C4-2B (cell line): ENCODE data around the gene NLRC5.

Source experiments
- H3K27ac ChIP-seq: fragments of 450-650 bp; 2 replicates; pipeline ENCODE4 v1.5.1; 2017
- ZFX ChIP-seq: fragments of 450-650 bp; IDR thresholded peaks from 2 replicates; pipeline ENCODE4 v1.6.1; 2017
- TF ChIP-seq, protein P1 (sequence below): fragments of 450-650 bp; conservative IDR thresholded peaks from 2 replicates; pipeline ENCODE4 v1.5.1; 2017; ENCODE audit warnings: mild to moderate bottlenecking

The NLRC5 gene

DNA sequence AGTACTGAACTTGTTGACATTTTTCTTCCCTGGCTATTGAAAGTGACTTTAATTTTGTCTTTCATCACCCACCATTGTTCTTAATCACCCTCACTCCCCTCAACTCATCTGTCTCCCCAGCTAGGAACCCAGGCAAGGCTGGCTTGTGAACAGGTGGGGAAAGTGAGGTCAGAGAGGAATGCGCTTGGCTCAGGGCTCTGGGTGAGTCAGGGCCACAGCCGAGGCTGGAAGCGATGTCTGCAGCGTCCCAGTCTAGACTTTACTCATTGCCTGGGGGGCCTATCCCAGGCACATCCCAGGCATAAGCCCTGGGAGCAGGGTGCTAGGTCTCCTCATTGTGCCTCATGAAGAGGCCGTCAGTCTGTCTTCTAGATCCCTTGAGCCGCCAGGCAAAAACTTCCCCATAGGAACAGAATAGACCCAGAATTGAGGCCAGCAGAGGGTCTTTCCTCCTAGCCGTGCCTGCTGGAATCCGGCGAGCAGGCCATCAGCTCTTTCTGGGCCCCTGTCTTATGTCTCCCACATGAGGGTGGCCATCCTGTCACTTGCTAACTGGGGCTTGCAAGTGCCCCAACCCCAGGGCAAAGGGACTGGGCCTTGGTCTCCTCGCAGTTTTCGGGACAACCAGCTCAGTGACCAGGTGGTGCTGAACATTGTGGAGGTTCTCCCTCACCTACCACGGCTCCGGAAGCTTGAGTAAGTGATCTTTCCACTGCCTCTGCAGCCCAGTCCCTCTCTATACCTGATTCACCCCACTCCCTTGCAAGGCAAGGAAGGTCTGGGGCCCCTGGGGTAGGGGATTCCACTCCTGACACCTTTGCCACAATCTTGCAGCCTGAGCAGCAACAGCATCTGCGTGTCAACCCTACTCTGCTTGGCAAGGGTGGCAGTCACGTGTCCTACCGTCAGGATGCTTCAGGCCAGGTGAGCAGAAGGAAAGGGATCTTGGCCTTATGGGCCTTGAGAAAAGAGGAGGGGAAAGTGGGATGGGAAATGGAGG, 40.1 kb downstream of the NLRC5 start:
- H3K27ac ChIP-seq, result no peak overlapping the region
- TF ChIP-seq, protein P1, sequence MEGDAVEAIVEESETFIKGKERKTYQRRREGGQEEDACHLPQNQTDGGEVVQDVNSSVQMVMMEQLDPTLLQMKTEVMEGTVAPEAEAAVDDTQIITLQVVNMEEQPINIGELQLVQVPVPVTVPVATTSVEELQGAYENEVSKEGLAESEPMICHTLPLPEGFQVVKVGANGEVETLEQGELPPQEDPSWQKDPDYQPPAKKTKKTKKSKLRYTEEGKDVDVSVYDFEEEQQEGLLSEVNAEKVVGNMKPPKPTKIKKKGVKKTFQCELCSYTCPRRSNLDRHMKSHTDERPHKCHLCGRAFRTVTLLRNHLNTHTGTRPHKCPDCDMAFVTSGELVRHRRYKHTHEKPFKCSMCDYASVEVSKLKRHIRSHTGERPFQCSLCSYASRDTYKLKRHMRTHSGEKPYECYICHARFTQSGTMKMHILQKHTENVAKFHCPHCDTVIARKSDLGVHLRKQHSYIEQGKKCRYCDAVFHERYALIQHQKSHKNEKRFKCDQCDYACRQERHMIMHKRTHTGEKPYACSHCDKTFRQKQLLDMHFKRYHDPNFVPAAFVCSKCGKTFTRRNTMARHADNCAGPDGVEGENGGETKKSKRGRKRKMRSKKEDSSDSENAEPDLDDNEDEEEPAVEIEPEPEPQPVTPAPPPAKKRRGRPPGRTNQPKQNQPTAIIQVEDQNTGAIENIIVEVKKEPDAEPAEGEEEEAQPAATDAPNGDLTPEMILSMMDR, result no peak
- no peak for TF ChIP-seq ZFX

DNA sequence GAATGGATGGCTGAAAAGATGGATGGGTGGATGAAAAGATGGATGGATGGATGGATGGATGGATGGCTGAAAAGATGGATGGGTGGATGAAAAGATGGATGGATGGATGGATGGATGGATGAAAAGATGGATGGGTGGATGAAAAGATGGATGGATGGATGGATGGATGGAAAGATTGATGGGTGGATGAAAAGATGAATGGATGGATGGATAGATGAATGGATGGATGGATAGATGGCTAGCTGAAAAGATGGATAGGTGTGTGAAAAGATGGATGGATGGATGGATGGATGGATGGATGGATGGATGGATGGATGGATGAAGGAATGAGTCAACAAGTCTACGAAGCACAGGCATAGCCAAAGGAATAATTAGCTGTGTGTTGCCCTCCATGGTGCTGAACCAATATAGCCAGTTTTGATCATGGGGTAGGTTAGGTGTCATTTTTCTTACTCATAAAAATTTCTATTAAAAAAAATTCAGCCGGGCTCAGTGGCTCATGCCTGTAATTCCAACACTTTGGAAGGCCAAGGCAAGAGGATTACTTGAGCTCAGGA, 41.1 kb downstream of the NLRC5 start:
- no peak overlapping the region for H3K27ac ChIP-seq
- TF ChIP-seq, protein P1, result no peak
- no peak for TF ChIP-seq ZFX

DNA sequence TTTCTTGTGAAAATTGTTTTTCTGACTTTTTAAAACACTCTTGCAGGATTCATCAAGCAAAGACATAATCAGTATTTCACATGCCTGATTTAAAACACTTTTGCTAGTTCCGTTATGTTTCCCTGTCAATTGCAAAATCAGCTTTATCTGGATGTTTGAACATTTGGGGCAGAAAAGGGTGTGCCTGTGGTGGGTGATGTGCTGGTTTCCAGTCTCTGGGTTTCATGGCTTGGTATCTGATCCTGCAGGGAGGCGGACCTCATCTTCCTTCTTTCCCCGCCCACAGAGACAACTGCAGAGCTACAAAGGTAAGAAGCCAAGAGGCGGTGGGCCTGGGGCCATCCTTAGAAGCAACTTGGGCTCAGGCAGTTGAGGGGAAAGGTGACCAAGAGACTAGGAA, 41.8 kb downstream of the NLRC5 start:
- no peak overlapping the region for H3K27ac ChIP-seq
- TF ChIP-seq ZFX, result no peak
- TF ChIP-seq, protein P1, result no peak

DNA sequence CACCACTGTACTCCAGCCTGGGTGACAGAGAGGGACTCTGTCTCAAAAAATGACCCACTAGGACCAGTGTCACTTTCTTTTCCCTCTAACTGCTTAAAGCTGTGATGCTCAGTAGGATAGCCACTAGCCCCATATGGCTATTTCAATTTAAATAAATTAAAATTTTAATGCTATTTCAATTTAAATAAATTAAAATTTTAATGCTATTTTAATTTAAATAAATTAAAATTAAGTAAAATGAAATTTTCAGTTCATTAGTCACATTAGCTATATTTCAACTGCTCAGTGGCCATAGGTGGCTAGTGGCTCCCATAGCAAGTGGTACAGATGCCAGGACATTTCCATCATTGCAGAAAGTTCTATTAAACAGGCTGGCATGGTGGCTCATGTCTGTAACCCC, 43.0 kb downstream of the NLRC5 start:
- H3K27ac ChIP-seq, result no peak overlapping the region
- TF ChIP-seq, protein P1, result no peak
- no peak for TF ChIP-seq ZFX

DNA sequence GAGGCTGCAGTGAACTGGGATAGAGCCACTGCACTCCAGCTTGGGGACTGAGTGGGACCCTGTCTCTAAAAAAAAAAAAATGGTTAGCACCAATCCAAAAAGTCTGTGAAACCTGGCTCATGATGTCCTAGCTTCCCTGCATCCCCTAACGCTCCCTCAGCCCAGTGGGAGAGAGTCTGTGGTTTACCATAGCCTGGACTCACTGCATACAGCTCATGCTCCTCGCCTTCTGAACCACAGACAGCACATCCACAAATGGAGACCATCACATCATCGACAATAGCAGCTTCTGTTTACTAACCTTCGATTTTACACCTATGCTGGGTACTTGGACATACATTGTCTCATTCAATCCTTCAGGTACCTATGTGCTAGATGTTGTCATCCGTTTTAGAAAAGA, 43.6 kb downstream of the NLRC5 start:
- TF ChIP-seq, protein P1, result no peak
- no peak for TF ChIP-seq ZFX
- H3K27ac ChIP-seq, result no peak overlapping the region

DNA sequence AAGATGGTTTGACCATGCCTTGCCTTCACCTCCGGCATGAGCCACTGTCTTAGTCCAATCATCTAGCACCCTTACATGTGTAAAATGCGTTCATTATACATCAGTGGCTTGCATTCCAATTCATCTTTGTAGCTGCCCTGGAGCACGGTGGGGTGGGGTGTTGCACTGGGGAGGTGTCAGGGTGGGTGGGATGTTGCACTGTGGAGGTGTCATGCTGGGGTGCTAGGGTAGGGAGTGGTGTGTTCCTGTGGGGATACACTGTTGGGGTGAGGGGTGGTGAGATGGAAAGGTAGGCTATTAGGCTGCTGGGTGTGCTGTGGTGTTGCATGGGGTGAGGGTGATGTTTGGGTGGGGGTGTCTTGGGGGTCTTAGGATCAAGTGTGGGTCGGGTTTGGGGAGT, 47.0 kb downstream of the NLRC5 start:
- TF ChIP-seq, protein P1, result no peak
- no peak for TF ChIP-seq ZFX
- H3K27ac ChIP-seq, result no peak overlapping the region

DNA sequence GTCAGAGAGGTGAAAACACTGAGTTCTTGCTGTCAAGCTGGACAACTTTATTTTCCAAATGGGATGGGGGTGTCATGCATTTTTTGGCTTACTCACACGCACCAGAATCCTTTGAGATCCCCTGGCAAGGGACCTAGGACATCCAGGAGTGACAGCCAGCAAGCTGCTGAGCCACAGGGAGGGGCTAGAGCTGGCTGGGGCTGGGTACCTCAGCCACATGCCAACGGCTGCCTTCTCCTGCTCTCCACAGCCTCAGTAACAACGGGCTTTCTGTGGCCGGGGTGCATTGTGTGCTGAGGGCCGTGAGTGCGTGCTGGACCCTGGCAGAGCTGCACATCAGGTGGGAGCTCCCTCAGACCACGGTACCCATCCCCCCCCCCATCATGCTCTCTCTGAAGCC, 47.6 kb downstream of the NLRC5 start:
- no peak for TF ChIP-seq ZFX
- TF ChIP-seq, protein P1, result no peak
- H3K27ac ChIP-seq, result no peak overlapping the region
